HG03159 (cell line): ENCODE results near the gene KCNK18.

Experiments
- ATAC-seq: cut with Tn5 transposase; IDR thresholded peaks from one replicate; pipeline ENCODE4 v1.9.1; 2021; ENCODE audit warnings: mild to moderate bottlenecking, moderate library complexity; ENCODE audit not compliant: unreplicated experiment

The KCNK18 gene

DNA sequence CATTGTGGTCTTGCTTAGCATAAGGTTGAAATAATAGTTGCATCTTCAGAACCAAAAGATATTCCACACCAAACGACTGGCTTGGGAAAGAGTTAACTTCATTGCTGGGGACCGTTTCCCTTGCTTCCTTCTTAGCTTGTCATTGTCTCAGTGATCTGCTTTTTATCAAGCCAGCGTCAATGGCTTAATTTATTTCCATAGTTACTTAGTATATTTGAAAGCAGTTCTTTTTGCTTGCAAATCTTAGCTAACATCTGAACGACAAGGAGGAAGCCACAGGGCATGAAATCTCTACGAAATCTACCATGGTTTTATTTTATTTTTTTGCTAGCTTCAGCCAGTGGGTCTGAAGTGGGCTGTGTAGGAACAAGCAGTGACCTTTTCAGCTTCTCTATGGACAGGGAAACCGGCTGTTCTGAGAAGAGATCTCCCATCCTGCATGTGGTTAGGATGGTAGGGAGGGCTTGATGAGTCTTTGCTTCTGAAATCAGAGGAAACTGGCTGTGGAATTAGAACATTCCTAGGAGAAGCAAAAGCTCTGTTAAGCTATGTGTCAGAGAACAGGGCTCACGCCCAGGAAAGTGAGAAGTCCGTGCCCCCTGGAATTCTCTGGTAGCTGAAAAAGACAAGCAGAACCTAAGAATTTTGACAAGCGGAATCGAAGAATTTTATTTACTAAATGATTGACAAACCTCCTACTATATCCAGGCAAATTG lies 51.6 kb downstream of the KCNK18 start:
- no peak for ATAC-seq

DNA sequence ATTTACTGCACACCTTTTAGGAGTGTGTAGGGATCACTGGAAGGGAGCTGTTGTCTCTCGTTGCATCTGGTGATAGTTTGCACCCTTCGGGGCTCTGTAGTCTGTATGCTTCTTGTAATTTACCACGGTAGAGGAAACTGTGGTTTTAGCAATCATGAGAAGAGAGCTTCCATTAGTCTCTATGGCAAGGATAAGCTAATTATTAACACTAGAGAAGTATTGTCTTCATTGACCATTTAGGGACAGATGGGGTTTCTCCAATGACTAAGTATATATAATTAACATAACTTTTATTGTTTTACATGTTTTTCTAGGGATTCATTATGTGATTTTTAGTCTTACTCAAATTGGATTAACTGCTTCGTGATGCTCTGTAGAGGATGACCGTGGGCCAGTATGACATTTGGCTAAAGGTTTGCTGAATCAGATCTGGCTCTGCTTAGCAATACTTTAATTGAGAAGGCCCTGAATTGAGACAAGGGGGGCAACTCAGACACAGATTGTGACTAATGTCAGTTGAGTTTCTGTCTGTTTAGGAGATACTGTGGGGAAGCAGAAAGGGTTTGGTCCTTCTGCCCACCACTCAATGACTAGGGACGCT lies 52.3 kb downstream of the KCNK18 start:
- no peak for ATAC-seq

DNA sequence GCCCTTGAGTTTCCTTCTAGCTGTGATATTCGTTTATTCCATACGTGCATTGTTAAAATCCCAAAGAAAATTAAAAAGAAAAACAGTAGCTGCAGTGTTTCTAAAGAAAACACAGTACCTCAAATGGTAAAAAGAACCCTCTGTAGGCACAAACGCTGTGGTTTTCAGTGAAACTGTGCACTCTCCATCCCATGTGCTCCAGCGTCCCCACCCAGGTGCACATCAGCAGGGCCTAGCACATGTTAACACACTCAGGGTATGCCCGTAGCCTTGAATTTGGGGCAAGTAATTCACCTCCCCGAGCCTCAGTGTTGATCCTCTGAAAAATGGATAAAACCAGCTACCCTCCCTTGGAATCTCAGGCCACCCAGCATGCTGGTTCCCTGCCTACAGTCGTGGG lies 53.1 kb downstream of the KCNK18 start:
- no peak for ATAC-seq

DNA sequence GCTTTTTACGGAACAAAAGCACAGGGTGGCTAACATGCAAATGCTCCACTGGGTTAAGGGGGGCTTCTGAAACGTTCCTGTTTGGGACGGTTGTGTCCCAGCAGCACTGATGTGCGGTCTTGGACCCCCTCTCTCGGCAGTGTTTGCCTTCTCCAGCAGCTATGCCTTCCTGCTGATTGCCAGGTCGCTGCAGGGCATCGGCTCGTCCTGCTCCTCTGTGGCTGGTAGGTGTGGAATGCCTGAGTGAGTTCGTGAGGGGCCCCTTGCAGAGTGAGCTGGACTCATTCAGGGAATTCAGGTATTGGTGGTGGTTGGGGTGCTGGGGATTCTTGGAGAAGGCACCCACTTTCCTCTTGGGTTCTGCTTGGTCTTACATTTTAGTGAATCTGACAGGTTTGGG lies 56.6 kb downstream of the KCNK18 start:
- ATAC-seq: no peak

DNA sequence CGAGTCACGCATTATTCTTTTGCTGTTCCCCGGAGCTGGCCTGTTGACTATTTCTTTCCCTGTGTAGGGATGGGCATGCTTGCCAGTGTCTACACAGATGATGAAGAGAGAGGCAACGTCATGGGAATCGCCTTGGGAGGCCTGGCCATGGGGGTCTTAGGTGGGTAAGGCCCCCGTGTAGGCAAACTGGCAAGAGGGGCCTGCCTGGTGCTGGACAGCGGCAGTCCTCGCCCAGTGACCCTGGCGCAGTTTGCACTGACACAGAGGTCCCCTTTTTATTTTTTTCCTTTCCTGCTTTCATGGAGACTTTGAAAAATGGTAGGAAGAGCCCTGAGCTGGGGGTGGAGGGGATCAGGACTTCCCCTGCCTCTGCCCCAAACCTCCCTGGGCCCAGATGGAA lies 57.0 kb downstream of the KCNK18 start:
- ATAC-seq: no peak

DNA sequence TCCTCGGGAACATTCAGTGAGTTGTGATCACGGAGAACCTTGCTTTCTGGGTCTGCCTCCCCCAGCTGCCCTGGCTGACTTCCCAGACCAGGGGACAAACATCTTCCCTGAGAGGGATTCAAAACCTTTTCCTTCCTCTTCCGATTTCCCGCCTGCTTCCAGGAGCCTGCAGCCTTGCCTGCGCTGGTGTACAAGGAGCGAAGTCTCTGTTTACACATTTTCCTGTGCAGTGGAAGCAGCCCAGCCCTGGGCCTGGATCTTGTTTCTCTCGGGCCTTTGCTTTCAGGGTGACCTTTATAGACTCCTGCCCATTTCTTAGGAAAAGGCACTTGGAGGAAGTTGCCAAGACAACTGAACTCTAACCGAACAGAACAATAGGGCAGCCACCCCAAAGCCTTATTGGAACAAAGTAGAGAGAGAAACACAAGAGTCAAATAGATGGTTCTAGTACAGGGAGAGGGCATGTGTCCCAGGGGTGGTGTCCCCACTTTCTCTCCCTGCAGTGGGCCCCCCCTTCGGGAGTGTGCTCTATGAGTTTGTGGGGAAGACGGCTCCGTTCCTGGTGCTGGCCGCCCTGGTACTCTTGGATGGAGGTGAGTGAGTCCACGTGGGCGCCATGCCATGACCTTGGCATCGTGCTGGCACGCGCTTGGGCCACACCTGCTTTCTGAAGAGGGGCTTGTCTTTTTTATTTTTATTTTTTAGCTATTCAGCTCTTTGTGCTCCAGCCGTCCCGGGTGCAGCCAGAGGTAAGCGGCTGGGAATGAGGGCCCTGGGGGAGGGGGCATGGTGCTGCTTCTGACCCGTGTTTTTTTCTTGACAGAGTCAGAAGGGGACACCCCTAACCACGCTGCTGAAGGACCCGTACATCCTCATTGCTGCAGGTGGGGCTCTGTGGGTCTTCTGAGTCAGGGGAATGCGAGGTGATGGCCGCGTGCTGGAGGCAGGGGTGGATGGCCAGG lies 57.8 kb downstream of the KCNK18 start:
- ATAC-seq: no peak

DNA sequence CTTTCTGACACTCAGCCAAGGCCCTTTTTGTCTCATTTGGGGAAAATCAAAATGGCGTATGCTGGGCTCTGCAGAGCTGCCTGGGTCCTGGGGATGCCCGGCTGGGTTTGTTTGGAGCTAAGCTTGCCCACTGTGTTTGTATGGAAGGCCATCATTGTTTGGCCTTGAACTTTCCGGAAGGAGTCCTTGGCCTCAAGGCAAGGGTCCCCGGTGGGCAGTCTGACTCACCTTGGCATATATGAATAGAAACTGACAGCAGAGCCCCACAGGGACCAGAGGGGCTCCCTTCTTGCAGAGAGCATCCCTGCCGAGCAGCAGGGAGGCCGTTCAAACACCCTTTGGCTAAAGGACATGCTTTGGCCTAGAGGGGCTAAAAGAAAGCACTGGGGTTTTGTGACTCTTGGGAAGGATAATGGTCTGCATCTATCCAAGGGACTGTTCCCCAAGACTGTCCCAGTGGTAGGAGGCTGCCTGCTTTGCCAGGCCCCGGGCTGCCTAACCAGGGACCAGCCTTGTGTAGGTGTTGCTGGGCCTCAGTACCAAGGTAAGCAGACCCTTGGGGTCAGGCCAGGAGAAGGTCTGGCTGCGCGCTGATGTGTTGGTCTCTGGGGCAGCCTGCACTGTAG lies 58.7 kb downstream of the KCNK18 start:
- no peak for ATAC-seq

DNA sequence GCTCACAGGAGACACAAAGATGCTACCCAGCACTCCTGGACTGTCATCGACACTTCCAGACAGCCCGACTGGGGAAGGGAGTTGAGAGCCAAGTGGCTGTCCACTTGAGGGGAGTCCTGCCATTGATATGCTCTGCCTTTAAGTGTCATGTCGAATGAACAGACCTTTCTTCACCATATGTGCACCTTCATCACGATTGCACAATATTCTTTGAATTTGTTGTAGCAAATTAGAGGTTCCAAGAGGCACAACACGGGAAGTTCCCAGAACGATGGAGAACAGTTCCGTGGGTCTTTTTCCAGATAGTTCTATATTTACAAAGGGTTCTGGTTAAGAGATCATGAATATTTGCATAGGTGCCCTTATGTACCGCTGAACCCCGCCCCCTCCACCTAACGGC lies 59.6 kb downstream of the KCNK18 start:
- ATAC-seq: no peak

DNA sequence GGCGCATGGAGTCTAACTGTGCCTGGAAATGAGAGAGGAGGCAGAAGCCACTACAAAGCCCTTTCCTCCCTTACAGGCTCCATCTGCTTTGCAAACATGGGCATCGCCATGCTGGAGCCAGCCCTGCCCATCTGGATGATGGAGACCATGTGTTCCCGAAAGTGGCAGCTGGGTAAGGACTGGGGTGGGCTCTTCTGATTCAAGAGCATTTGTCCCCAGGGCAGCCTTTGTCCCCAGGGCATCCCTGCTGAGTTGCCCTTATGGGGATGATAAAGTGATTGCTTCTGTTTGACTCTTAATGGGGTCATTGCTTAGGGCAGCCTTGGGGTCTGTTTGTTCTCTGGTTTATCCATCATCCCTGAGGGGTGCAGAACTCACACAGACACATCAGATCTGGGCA lies 60.4 kb downstream of the KCNK18 start:
- no peak for ATAC-seq

DNA sequence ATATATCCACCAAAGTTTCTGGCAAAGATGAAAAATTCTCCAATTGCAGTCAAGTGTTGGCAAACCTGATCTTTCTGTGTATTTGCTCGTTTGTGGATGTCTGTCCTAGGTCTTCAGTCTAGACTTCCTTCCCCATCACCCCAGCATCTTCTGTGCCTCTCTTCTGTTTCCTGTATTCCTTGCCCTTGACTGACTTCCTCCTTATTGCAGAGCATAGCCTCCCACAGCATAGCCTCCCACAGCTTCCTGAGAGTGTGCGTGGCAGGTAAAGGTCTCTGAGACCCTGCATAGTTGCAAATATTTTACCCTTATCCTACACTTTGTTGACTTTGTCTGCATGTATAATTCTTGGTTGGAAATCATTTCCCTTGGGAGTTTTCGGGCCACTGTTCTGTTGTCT lies 62.0 kb downstream of the KCNK18 start:
- no peak for ATAC-seq
